ENCODE measurements around the gene PPARA.
A peak's percentile ranks its signal among the peaks of the same experiment; 100 is the strongest.
"Not testable (repeated sequence)": the region's sequence is repeated elsewhere in the genome, so short reads cannot be mapped to it uniquely, and the experiment has no call there.

Gene PPARA

GRCh38 chr22:46246178-46246577 is 95.9 kb downstream of the PPARA start:
- no peak for DNase-seq (ENCODE audit: low spot score)

GRCh38 chr22:46247443-46247975 is 97.2 kb downstream of the PPARA start:
- DNase-seq (ENCODE audit: low spot score) = no peak

GRCh38 chr22:46250035-46250782 is 99.9 kb downstream of the PPARA start, which contains the start of gene CDPF1:
CDPF1 (minus strand) TSS chr22:46250293; CDS start chr22:46248284, 2,009 bp downstream.
- DNase-seq (ENCODE audit: low spot score) = peak; percentile 90

GRCh38 chr22:46250783-46251125 is 100.4 kb downstream of the PPARA start:
- DNase-seq (ENCODE audit: low spot score) = no peak

DNA sequence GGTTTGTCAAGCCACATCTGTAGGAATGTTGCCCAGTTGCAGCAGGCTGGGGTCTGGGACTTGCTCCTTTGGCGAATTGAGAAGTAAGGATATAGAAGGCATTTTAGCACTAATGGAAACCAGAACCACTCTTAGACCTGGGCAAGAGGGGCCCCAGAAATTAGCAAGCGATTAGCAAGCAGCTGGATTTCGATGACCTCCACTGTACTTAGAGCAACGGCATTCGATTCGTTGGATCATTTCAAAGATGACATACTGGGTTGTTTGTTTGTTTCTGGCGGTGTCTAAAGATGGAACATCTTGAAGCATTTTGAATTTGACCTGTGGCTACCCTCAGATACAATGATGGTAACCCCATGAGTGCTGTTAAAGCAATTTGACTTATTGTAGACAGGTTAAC is 100.9 kb downstream of the PPARA start:
- DNase-seq (ENCODE audit: low spot score) = no peak

GRCh38 chr22:46251816-46252380 is 101.6 kb downstream of the PPARA start:
- DNase-seq (ENCODE audit: low spot score) = no peak

DNA sequence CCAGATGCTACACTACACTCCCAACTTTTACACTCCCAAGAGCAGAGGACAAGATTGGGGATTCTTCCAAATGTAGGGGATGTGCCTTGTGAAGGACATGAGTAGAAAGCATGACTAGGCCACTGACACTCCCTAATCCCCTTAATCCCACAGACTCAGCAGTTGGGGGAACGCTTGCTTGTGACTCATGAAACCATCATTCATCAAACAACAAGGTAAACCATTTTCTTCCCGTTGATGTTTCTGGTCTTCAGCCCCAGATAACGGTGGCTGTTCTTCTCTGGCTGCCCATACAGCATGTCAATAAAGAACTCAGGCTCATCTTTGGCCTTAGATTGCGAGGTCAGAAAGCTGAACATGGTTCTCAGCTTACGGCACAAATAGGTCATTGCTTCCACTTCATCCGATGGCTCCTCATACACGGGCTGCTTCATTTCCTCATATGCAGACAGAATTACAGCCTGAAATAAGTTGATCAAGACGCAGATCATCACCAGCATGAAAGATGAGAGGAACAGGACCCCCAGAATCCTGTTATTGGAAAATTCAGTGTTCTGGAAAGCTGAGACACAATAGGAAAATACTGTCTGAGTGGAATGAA is 106.1 kb downstream of the PPARA start:
- DNase-seq (ENCODE audit: low spot score) = no peak

DNA sequence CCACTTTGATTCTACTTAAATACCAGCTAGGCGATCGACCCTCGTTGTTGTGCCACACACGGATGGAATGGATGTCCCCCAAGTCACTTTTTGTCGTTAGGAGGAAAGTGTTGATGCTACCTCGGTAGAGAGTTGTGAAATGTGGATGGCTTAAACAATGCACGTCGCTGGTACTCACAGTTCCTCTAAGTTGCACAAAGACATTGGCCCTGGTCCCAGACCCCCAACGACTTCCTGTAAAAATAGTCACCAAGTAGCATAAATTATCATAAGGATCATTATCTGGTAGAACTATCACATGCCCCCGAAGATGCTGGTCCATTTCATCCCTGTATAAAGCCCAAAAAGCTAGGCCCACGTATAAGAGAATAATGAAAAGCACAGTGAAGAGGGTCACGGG is 109.0 kb downstream of the PPARA start:
- DNase-seq (ENCODE audit: low spot score) = no peak

GRCh38 chr22:46260038-46260437 is 109.7 kb downstream of the PPARA start:
- no peak for DNase-seq (ENCODE audit: low spot score)

DNA sequence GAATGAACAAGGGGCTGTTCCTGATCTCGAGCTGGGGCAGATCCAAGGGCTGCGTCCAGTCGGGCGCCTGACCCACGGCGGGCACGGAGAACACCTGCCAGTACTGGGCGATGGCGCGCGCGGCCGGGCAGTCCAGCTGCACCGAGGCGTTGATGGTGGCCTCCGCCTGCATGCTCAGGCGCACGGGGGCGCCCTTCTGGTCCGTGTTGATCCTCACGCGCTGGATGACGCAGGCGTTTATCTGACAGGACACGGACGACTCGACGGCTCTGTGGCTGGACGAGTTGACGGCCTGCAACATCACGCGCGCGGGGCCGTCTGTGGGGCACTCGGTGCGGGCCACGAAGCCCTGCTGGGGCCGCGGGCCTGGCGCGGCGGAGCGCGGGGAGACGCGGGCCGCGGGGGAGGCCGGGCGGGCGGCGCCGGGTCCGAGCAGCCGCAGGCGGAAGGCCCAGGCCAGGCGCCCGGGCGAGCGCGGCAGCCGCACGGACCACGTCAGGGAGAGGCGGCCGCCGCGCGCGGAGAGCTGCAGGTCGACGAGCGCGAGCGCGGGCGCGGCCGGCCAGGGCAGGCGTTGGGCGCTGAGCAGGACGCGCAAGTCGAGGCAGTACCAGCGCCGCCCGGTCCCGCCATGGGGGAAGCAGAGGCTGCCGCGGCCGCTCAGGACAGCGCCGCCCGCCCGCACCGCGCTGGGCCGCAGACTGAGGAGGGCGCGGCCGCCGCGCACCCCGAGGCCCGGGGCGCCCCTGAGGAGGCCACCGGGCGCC is 112.3 kb downstream of the PPARA start:
- DNase-seq (ENCODE audit: low spot score) = no peak

DNA sequence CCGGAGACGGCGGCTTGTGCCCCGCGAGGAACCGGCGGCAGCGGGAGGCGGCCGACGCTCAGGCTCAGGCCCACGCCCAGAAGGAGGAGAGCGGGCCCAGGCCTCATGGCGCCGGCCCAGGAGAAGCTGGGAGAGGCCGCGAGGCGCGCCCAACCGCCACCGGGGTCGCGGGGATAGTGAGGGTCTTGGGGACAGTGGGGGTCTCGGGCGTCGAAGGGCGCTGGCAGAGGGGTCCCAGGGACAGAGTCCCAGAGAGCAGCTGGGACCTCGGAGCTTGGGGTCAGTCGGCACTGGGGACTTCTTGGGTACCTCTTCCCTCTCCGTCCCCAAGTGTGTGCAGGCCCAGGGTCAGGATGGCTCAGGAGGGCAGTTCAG is 112.9 kb downstream of the PPARA start, which contains the start of gene PKDREJ:
PKDREJ (minus strand) TSS at position 128 of the 375 bp plus-strand sequence; CDS start at position 107, 21 bp downstream.
- no peak for DNase-seq (ENCODE audit: low spot score)

DNA sequence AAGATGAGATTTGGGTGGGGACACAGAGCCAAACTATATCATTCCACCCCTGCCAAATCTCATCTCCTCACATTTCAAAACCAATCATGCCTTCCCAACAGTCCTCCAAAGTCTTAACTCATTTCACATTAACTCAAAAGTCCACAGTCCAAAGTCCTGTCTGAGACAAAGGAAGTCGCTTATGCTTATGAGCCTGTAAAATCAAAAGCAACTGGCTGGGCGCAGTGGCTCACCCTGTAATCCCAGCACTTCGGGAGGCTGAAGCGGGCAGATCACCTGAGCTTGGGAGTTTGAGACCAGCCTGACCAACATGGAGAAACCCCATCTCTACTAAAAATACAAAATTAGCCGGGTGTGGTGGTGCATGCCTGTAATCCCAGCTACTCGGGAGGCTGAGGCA is 114.2 kb downstream of the PPARA start:
- not testable (repeated sequence) for DNase-seq (ENCODE audit: low spot score)

DNA sequence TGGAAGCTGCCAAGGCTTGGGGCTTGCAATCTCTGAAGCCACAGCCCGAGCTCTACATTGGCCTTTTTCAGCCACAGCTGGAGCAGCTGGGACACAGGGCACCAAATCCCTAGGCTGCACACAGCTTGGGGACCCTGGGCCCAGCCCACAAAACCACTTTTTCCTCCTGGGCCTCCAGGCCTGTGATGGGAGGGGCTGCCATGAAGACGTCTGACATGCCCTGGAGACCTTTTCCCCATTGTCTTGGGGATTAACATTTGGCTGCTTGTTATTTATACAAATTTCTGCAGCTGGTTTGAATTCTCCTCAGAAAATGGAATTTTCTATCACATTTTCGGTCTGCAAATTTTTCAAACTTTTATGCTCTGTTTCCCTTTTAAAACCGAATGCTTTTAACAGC is 115.3 kb downstream of the PPARA start:
- DNase-seq (ENCODE audit: low spot score) = not testable (repeated sequence)

GRCh38 chr22:46267431-46268279 is 117.3 kb downstream of the PPARA start, which contains the start of gene TTC38:
TTC38 (plus strand) TSS chr22:46268008; CDS start chr22:46268040, 32 bp downstream.
- peak; percentile 96 for DNase-seq (ENCODE audit: low spot score)

- no peak for DNase-seq (ENCODE audit: low spot score)
Observed at GRCh38 chr22:46269564-46269963, 119.2 kb downstream of the PPARA start.

DNA sequence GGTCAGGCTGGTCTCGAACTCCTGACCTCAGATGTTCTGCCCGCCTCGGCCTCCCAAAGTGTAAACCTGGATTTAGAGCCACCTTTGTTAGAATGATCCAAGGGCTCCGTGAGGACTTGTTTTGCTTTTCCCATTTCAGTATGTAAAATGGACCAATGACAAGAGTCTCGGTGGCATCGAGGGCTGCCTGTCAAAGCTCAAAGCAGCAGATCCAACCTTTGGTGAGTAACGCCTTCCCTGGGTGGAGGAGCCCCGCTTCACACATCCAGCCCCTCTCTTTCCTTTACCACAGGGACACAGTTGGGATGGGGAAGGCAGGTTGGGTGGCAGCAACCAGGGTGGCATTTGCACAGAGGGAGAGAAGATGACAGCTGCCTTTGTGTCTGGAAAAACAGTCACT is 121.9 kb downstream of the PPARA start:
- DNase-seq (ENCODE audit: low spot score) = no peak

DNA sequence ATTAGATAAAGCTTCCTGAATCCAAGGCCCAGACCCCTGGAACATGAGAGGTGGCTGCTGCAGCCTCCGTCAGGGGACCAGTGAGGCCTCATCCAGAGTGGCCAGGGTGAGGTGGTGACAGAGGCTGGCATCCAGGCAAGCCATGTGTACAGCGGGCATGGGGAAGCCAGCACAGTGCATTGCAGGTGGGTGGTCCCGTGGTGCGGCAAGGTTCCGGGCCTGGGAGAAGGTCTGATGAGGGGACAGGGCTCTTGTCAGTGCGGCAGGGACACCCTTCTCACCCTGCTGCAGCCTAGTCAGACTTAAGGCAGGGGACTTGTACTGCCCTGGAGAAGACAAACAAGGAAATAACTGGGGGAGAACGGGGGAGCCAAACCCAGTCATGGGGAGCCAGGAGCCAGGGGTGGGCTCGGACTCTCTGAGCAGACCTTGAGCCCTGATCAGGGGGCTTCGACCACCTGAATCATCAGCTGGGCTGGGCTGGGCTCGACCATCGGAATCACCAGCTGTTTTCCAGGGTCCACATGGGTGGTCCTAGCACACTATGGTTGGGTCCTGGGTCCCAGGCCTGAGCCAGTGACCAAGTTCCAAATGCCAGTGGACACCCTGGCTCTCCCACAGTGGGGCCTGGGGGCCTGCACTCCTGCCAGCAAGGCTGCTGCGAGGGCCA is 122.6 kb downstream of the PPARA start:
- DNase-seq (ENCODE audit: low spot score) = no peak

DNA sequence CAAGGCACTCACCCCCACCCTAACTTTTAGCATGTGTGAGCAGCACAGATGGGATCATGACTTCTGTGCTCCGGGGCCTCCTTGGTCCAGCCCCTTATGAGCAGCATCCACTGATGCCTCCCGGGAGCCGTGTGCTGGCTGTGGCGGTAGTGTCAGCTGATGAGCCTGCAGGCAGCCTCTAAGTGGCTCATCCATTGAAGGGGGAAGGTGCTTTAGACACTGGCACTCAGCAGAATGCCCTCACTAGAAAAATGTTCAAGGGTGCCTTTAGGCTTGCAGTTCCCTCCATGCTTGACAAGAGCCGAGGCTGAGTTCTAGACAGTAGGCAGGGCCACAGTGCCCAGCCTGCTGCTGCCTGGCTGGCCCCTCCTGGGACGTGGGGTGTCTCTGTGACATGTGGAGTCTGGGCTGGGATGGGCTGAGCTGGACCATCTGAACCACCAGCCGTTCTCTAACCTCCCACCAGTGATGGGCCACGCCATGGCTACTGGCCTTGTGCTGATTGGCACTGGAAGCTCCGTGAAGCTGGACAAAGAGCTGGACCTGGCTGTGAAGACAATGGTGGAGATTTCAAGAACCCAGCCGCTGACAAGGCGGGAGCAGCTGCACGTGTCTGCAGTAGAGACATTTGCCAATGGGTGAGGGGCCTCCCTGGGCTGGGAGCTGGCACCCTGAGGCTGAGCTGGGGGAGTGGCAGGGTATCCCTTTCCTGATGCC is 123.3 kb downstream of the PPARA start:
- DNase-seq (ENCODE audit: low spot score) = no peak

DNA sequence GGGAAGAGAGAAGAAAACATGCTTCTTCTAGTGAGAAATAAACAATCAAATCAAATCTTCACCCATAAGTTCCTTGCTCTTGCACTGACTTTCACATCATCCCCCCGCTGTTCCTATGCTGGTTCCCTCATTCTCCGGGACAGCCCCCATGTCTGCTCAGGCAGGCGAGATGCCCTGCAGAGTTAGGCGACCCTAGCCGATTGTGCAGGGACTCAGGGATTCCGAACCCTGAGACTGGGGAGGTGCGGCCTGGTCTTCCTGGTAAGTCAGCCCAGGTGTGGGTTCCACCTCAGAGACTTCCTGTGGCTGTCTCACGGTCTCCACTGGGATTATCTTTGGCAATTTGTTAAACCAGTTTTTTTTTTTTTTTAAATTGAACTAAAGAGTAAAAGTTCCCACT is 124.1 kb downstream of the PPARA start:
- DNase-seq (ENCODE audit: low spot score) = no peak
